HepG2 (cell line): ENCODE results near the gene DLEC1. TPM values are rescaled to one million over a fixed set of nuclear protein-coding genes. Genes with fewer than 3 reads are reported as not detected.

Experiments used
- ATAC-seq: fragments of 200-7000 bp; cut with Tn5 transposase; 3 replicates; pipeline ENCODE4 v1.9.1; 2020; ENCODE audit warnings: mild to moderate bottlenecking, moderate library complexity
- BruUV-seq: library from RNA; stranded (reverse); fragments of 400-500 nt; replicated peaks from 2 replicates; lab custom pipeline; 2021; lab: Mats Ljungman, UMichigan
- CTCF ChIA-PET: fragments of 300-600 bp; formaldehyde crosslinking; extraction: SDS; loops from one replicate; lab custom pipeline; 2021; ENCODE audit warnings: low total read pairs, inconsistent platforms, low intra/inter-chr PET ratio; lab: Yijun Ruan, JAX
- POLR2A ChIA-PET: fragments of 350-600 bp; sonication (Branson Sonifier 250); formaldehyde crosslinking; loops from one replicate; lab custom pipeline; 2020; ENCODE audit warnings: antibody characterized with exemption, inconsistent platforms; lab: Yijun Ruan, JAX
- DNase-seq: peaks from one replicate; pipeline ENCODE4 v3.0.0-alpha.2; 2015; ENCODE audit warnings: low spot score
- FAIRE-seq: peaks from 3 replicates; lab custom pipeline; 2011; peaks lifted over from hg19 to GRCh38; lab: Jason Lieb, UNC
- H2AFZ ChIP-seq: one replicate; pipeline ENCODE4 v1.6.1; 2011; ENCODE audit warnings: low read length, inconsistent platforms
- H3K27ac ChIP-seq: fragments of 300-600 bp; 3 replicates; pipeline ENCODE4 v1.8.0; 2011; ENCODE audit warnings: mixed run types, mild to moderate bottlenecking, mixed read lengths, low read length, inconsistent platforms; ENCODE audit not compliant: insufficient read depth; ENCODE audit errors: extremely low read length
- H3K27me3 ChIP-seq, 2 experiments: fragments of 200-600 bp in 1 of 2; 2 replicates in 1 of 2; 3 replicates in 1 of 2; pipeline versions ENCODE4 v1.6.0 to v1.8.0; 2011; ENCODE audit warnings: low read length in 2 of 2, mild to moderate bottlenecking in 2 of 2, moderate library complexity in 2 of 2, inconsistent platforms in 1 of 2; ENCODE audit not compliant: insufficient read depth in 2 of 2, control insufficient read depth in 1 of 2
- H3K36me3 ChIP-seq, 2 experiments: fragments of 200-600 bp in 1 of 2; replicated peaks in 1 of 2; 2 replicates in 1 of 2; 3 replicates in 1 of 2; pipeline versions ENCODE4 v1.5.1 to v1.8.0; 2011; ENCODE audit warnings: low read length in 2 of 2, inconsistent platforms in 1 of 2; ENCODE audit not compliant: insufficient read depth in 2 of 2, control insufficient read depth in 1 of 2
- H3K4me1 ChIP-seq: 2 replicates; pipeline ENCODE4 v1.5.1; 2012; ENCODE audit warnings: low read length, inconsistent platforms; ENCODE audit not compliant: insufficient read depth
- H3K4me2 ChIP-seq: 2 replicates; pipeline ENCODE4 v1.6.0; 2011; ENCODE audit warnings: low read depth, low read length, inconsistent platforms
- H3K4me3 ChIP-seq, 3 experiments: fragments of 200-600 bp in 1 of 3; sonication (generic), shearing (Covaris generic) in 1 of 3; replicated peaks in 1 of 3; 2 replicates each; pipeline ENCODE4 v1.5.1; 2011 to 2016; ENCODE audit warnings: low read length in 3 of 3, inconsistent platforms in 2 of 3, low read depth in 2 of 3, mild to moderate bottlenecking in 2 of 3, control low read depth in 1 of 3, mixed read lengths in 1 of 3; ENCODE audit not compliant: insufficient read depth in 1 of 3
- H3K79me2 ChIP-seq: one replicate; pipeline ENCODE4 v1.6.1; 2011; ENCODE audit warnings: low read length, inconsistent platforms; ENCODE audit not compliant: insufficient read depth
- H3K9ac ChIP-seq: 2 replicates; pipeline ENCODE4 v1.6.0; 2011; ENCODE audit warnings: mild to moderate bottlenecking, low read depth, low read length, inconsistent platforms; ENCODE audit not compliant: insufficient read depth
- H3K9me3 ChIP-seq: 2 replicates; pipeline ENCODE4 v1.5.1; 2012; ENCODE audit warnings: mild to moderate bottlenecking, low read length
- H4K20me1 ChIP-seq: 2 replicates; pipeline ENCODE4 v1.6.0; 2011; ENCODE audit warnings: inconsistent platforms, mild to moderate bottlenecking, low read length, moderate library complexity; ENCODE audit not compliant: insufficient read depth
- AKAP8 ChIP-seq: sonication (generic); formaldehyde crosslinking; IDR thresholded peaks from 2 replicates; pipeline ENCODE4 v1.5.1; 2020; ENCODE audit warnings: mild to moderate bottlenecking, missing genetic modification reagents
- EED ChIP-seq: sonication (generic); formaldehyde crosslinking; IDR thresholded peaks from 2 replicates; pipeline ENCODE4 v1.5.0; 2020; ENCODE audit warnings: mild to moderate bottlenecking, missing genetic modification reagents
- GATA4 ChIP-seq: sonication (generic); IDR thresholded peaks from 2 replicates; pipeline ENCODE4 v1.6.1; 2016; ENCODE audit warnings: antibody characterized with exemption, low read depth, borderline replicate concordance
- MBD4 ChIP-seq: IDR thresholded peaks from 2 replicates; pipeline ENCODE4 v1.6.1; 2012; ENCODE audit warnings: low read length, inconsistent platforms, borderline replicate concordance
- NFIC ChIP-seq: IDR thresholded peaks from 2 replicates; pipeline ENCODE4 v1.6.1; 2012; ENCODE audit warnings: mild to moderate bottlenecking, low read length, inconsistent platforms
- SALL1 ChIP-seq: sonication (generic); formaldehyde crosslinking; IDR thresholded peaks from 2 replicates; pipeline ENCODE4 v1.8.0; 2022; ENCODE audit warnings: mild to moderate bottlenecking, missing genetic modification reagents
- WGBS: methylation state at CpG from one replicate; pipeline ENCODE4 v1.1.6; 2017; ENCODE audit warnings: low lambda C conversion rate; 5-methylcytosine and 5-hydroxymethylcytosine counted together
- in situ Hi-C: cut with HindIII; loops from 2 replicates; pipeline ENCODE4 v1.10.0; 2017; ENCODE audit warnings: low pct_unique_long_range_greater_than_20kb; ENCODE audit not compliant: extremely low pct_ligation_motif_present
- intact Hi-C: fragments of 100-400 bp; cut with micrococcal nuclease; formaldehyde crosslinking; loops from one replicate; pipeline ENCODE4 v1.10.0; 2022; ENCODE audit not compliant: unreplicated experiment
- polyA plus RNA-seq, 8 experiments: library from polyadenylated mRNA; depleted of rRNA in 3 of 8; stranded (reverse) in 7 of 8; unstranded in 1 of 8; fragments of >200 nt; fragmentation: Illumina TruSeq in 4 of 8; extraction: Trizol in 4 of 8; gene quantifications; 2 replicates each; pipeline versions ENCODE4 v1.2.1 to v1.2.3, GENCODE V29; 2011 to 2016; ENCODE audit warnings: low read depth in 4 of 8, missing spikeins in 1 of 8, mixed read lengths in 1 of 8; ENCODE audit not compliant: insufficient read depth in 1 of 8
- total RNA-seq, 5 experiments: library from RNA; depleted of rRNA; stranded (reverse); fragments of >200 nt; fragmentation: Illumina TruSeq; extraction: Trizol; gene quantifications; 2 replicates each; pipeline ENCODE4 v1.2.3, GENCODE V29; 2016; ENCODE audit warnings: low read depth in 1 of 5
- TF ChIP-seq, protein P1 (sequence below): IDR thresholded peaks from 2 replicates; pipeline ENCODE4 v1.6.1; 2012; ENCODE audit warnings: inconsistent platforms

The DLEC1 gene
- total and polyA plus RNA-seq, 2 of the 13 experiments (the other 11 are each of a cell fraction or from before 2014, with no cell fraction given) = 0.09 TPM; not detected in 1

DNA sequence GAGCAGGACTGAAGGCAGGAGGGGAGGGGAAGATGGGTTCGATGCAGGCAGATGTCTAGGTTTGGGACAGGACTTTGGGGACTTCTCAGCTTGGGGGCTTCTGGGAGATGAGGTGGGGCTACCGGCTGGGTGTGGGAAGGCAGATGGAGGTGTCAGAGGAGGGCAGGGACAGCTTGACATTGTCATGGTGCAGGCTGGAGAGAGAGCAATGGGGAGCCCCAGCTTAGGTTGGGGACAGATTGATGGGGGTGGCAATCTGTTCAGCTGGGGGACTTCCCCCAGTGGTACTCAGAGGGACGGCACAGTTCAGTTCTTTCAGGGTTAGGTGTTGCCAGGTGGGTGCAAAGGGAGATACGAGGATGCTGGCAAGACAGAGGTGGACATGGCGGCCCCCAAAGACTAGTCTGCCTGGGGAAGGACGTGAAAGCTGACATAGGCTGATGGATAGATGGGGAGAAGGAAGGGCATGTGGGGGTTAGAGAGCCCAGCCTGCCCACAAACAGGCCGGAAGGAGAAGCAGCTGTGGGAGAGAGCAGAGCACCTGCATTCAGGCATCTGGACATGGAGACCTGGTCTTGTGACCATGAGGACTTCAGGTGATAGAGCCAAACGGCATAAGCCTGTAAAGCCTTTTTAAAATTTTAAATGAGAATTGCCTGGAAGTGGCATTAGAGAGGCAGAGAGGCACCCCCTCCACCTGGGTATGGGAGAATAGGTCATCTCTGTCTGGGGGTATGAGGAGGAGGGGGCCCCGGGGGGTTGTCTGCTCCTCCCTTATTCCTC lies 76.8 kb downstream of the DLEC1 start:
- no peaks in the 10 kb centered on the region for H3K9me3 ChIP-seq
- no peak for FAIRE-seq
- H4K20me1 ChIP-seq = peaks cover 7% of the 10 kb centered on the region; the same call in 1 of the 2 replicates
- POLR2A ChIA-PET = interaction anchor here (3.3 to 8.0 kb wide), 3 partner anchors 15 to 49 kb away, joined by 25 to 87 read pairs (median 64); partner anchors contain the start of genes ACAA1, MYD88 and OXSR1
- 31% methylated on average over 9 of the region's 9 CpGs for WGBS
- ATAC-seq = peak; percentile 0
- TF ChIP-seq SALL1 (CRISPR knock-in tag) (0 out of 2 replicates have a peak, but pooled peaks have one; percentile 22), EED (CRISPR knock-in tag) (no peak), GATA4 (no peak), NFIC (0 out of 2 replicates have a peak, but pooled peaks have one; percentile 31), MBD4 (peak; percentile 44; the same call in 1 of the 2 replicates), AKAP8 (CRISPR knock-in tag) (peak; percentile 57; the same call in 1 of the 2 replicates)
- TF ChIP-seq, protein P1, sequence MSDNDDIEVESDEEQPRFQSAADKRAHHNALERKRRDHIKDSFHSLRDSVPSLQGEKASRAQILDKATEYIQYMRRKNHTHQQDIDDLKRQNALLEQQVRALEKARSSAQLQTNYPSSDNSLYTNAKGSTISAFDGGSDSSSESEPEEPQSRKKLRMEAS = 0 out of 2 replicates have a peak, but pooled peaks have one; percentile 15
- no peak overlapping the region for H3K4me2 ChIP-seq
- H3K27me3 ChIP-seq = peaks cover 5 to 27% of the 10 kb centered on the region in 2 experiments; a peak in 4 of 5 replicates
- H3K36me3 ChIP-seq = peaks cover 0 to 10% of the 10 kb centered on the region in 2 experiments; a peak in 2 of 5 replicates
- H3K4me3 ChIP-seq = no peak overlapping the region
- CTCF ChIA-PET = no interaction called here
- no peak overlapping the region for H3K27ac ChIP-seq
- H3K79me2 ChIP-seq = no peaks in the 10 kb centered on the region
- no TSS peak for BruUV-seq
- DNase-seq = no peak
- H3K9ac ChIP-seq = no peak overlapping the region
- in situ Hi-C loops = loop anchor here (10.0 kb wide), 1 partner anchor 159 kb away; no protein-coding TSS in a partner anchor
- intact Hi-C loops = loop anchor here (2.0 kb wide), 1 partner anchor 17 kb away; no protein-coding TSS in a partner anchor
- no peak overlapping the region for H2AFZ ChIP-seq
- H3K4me1 ChIP-seq = 0 out of 2 replicates have a peak, but pooled peaks cover 5% of the 10 kb centered on the region
